Type B pancreatic cell (in vitro differentiated cells): ENCODE results near the gene FAF1. TPM values are rescaled to one million over a fixed set of nuclear protein-coding genes. Genes with fewer than 3 reads are reported as not detected.

Source experiments
- DNase-seq: peaks from one replicate; pipeline ENCODE4 v3.0.0; 2021; ENCODE audit warnings: mixed read lengths; ENCODE audit not compliant: unreplicated experiment; ENCODE audit errors: extremely low spot score
- H3K27ac Mint-ChIP-seq: 2 replicates; pipeline ENCODE4 v1.8.0; 2021; ENCODE audit warnings: mild to moderate bottlenecking, mixed read lengths
- H3K27me3 Mint-ChIP-seq: 2 replicates; pipeline ENCODE4 v1.8.0; 2021; ENCODE audit warnings: mixed read lengths
- H3K36me3 Mint-ChIP-seq: 2 replicates; pipeline ENCODE4 v1.8.0; 2021; ENCODE audit warnings: mixed read lengths
- H3K4me1 Mint-ChIP-seq: one replicate; pipeline ENCODE4 v1.8.0; 2021; ENCODE audit warnings: mixed read lengths; ENCODE audit not compliant: unreplicated experiment
- H3K4me3 Mint-ChIP-seq: 2 replicates; pipeline ENCODE4 v1.8.0; 2021; ENCODE audit warnings: mild to moderate bottlenecking, mixed read lengths
- H3K9me3 Mint-ChIP-seq: 2 replicates; pipeline ENCODE4 v1.8.0; 2021; ENCODE audit warnings: mixed read lengths
- CTCF ChIP-seq: fragments of 200-600 bp; sonication (generic); conservative IDR thresholded peaks from 2 replicates; pipeline ENCODE4 v1.5.0; 2021; ENCODE audit warnings: antibody characterized with exemption, mild to moderate bottlenecking
- total RNA-seq: library from RNA; stranded (reverse); gene quantifications from 2 replicates; pipeline ENCODE4 v1.2.1, GENCODE V29; 2021; ENCODE audit warnings: low replicate concordance

FAF1 gene
- total RNA-seq, 1 donor from 2014 or later = 49.9 TPM

DNA sequence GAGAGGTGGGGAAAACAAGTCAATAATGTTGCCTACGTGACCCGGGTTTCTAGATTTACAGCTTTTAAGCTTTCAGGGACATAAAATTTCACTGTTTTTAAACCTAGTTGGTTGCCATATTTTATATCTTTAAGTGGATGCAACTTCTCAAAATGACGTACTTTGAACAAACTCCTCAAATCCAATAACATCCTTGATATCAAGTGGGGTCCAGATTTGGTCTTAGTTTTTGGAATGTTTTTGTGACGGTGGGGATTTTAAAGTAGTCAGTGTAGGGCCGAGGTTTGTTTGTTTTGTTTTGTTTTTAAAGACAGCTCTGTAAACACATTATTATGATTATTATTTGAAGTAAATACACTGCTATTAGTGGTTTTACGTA, 10.4 kb upstream of the FAF1 start:
- H3K4me3 Mint-ChIP-seq = peak overlapping the region; percentile 92
- no peaks in the 10 kb centered on the region for H3K36me3 Mint-ChIP-seq
- H3K4me1 Mint-ChIP-seq = peaks cover 8% of the 10 kb centered on the region
- H3K27ac Mint-ChIP-seq = peak overlapping the region; percentile 87
- no peaks in the 10 kb centered on the region for H3K9me3 Mint-ChIP-seq
- no peak for DNase-seq
- TF ChIP-seq CTCF = no peak
- H3K27me3 Mint-ChIP-seq = peaks cover 83% of the 10 kb centered on the region

GRCh38 chr1:50969611-50970508, 9.8 kb upstream of the FAF1 start, which contains the start of gene CDKN2C:
Gene CDKN2C, plus strand, starts transcription at chr1:50970245. Its CDS starts 124 bp downstream, at chr1:50970369.
- H3K27ac Mint-ChIP-seq = peak within 1 kb of the TSS; percentile 87
- peak within 1 kb of the TSS; percentile 92 for H3K4me3 Mint-ChIP-seq
- peaks cover 83% of the 10 kb centered on the region for H3K27me3 Mint-ChIP-seq
- H3K36me3 Mint-ChIP-seq = no peaks in the 10 kb centered on the region
- H3K4me1 Mint-ChIP-seq = peaks cover 8% of the 10 kb centered on the region
- no peak for DNase-seq
- H3K9me3 Mint-ChIP-seq = no peaks in the 10 kb centered on the region
- TF ChIP-seq CTCF = peak; percentile 28

DNA sequence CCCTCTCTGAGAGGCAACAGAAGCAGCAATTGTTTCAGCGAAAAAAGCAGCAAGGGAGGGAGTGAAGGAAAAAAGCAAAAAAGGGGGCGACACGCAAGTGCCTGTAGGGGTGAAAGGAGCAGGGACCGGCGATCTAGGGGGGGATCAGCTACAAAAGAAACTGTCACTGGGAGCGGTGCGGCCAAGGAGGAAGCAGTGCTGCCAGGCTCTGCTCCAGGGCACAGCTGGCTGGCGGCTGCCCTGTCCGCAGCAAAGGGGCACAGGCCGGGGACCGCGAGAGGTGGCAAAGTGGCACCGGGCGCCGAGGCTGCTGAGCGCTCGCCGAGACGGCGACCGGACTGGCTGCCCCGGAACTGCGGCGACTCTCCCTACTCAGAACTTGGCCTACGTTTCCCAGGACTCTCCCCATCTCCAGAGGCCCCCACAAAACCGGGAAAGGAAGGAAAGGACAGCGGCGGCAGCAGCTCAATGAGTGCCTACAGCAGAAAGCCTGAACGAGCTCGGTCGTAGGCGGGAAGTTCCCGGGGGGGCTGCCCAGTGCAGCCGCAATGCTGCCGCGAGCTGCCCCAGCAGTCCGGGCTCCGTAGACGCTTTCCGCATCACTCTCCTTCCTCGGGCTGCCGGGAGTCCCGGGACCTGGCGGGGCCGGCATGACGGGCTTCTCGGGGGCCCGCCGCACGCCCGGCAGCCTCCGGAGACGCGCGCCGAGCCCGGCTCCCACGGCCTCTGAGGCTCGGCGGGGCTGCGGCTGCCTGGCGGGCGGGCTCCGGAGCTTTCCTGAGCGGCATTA, 8.9 kb upstream of the FAF1 start:
- Mint-ChIP-seq H3K9me3 (no peaks in the 10 kb centered on the region), H3K4me3 (peak overlapping the region; percentile 92), H3K27me3 (peaks cover 83% of the 10 kb centered on the region), H3K4me1 (peaks cover 8% of the 10 kb centered on the region), H3K36me3 (no peaks in the 10 kb centered on the region), H3K27ac (peak overlapping the region; percentile 87)
- DNase-seq = no peak
- no peak for TF ChIP-seq CTCF

- H3K36me3 Mint-ChIP-seq = no peaks in the 10 kb centered on the region
- H3K27ac Mint-ChIP-seq = peak overlapping the region; percentile 71
These were observed 8.2 kb upstream of the FAF1 start for GRCh38 chr1:50968158-50968820.

More at GRCh38 chr1:50968158-50968820, 8.2 kb upstream of the FAF1 start:
- peaks cover 79% of the 10 kb centered on the region for H3K27me3 Mint-ChIP-seq
- DNase-seq = peak; percentile 85
- peak overlapping the region; percentile 92 for H3K4me3 Mint-ChIP-seq
- H3K4me1 Mint-ChIP-seq = peaks cover 8% of the 10 kb centered on the region
- no peaks in the 10 kb centered on the region for H3K9me3 Mint-ChIP-seq
- peak; percentile 65 for TF ChIP-seq CTCF
